Naive thymus-derived CD4-positive, alpha-beta T cell (primary cell): ENCODE data around the gene CST2. TPM values are rescaled to one million over a fixed set of nuclear protein-coding genes. Genes with fewer than 3 reads are reported as not detected.

Experiments
- ATAC-seq: fragments of 150-1000 bp; cut with Tn5 transposase; 2 replicates; pipeline ENCODE4 v1.10.0; 2021; ENCODE audit warnings: mild to moderate bottlenecking, moderate library complexity
- CTCF ChIA-PET: fragments of 350-600 bp; sonication (Branson Sonifier 250); formaldehyde crosslinking; loops from one replicate; lab custom pipeline; 2021; ENCODE audit warnings: antibody characterized with exemption; lab: Charles Lee
- POLR2A ChIA-PET: fragments of 350-600 bp; sonication (Branson Sonifier 250); formaldehyde crosslinking; loops from one replicate; lab custom pipeline; 2021; ENCODE audit warnings: antibody characterized with exemption, inconsistent platforms; lab: Charles Lee
- DNase-seq, 9 donors: peaks; one replicate each; pipeline versions ENCODE4 v3.0.0 to v3.0.0-alpha.2; 2020 to 2022; ENCODE audit warnings: mixed read lengths in 1 of 9
- H3K27ac ChIP-seq: one replicate; pipeline ENCODE4 v1.7.0; 2013; ENCODE audit warnings: mild to moderate bottlenecking, low read depth, low read length, moderate library complexity
- H3K27me3 ChIP-seq, 2 donors: one replicate each; pipeline ENCODE4 v1.7.0; 2013; ENCODE audit warnings: low read length in 2 of 2, mild to moderate bottlenecking in 2 of 2, moderate library complexity in 2 of 2; ENCODE audit not compliant: control insufficient read depth in 2 of 2, insufficient read depth in 2 of 2
- H3K36me3 ChIP-seq, 3 experiments: 1 replicate in 2 of 3; 2 replicates in 1 of 3; pipeline ENCODE4 v1.7.0; 2013; ENCODE audit warnings: low read length in 3 of 3, mild to moderate bottlenecking in 3 of 3, moderate library complexity in 1 of 3; ENCODE audit not compliant: insufficient read depth in 3 of 3, control insufficient read depth in 2 of 3
- H3K4me1 ChIP-seq, 2 donors: one replicate each; pipeline ENCODE4 v1.7.0; 2013; ENCODE audit warnings: low read length in 2 of 2, mild to moderate bottlenecking in 2 of 2, moderate library complexity in 1 of 2; ENCODE audit not compliant: control insufficient read depth in 2 of 2, insufficient read depth in 2 of 2
- H3K4me3 ChIP-seq: 2 replicates; pipeline ENCODE4 v1.7.0; 2013; ENCODE audit warnings: mild to moderate bottlenecking, low read length
- H3K9me3 ChIP-seq, 3 experiments: 1 replicate in 2 of 3; 2 replicates in 1 of 3; pipeline ENCODE4 v1.7.0; 2013; ENCODE audit warnings: low read length in 3 of 3; ENCODE audit not compliant: control insufficient read depth in 2 of 3
- H3K27ac Mint-ChIP-seq, 9 donors: one replicate each; pipeline ENCODE4 v1.8.0; 2020 to 2022; ENCODE audit warnings: mixed read lengths in 9 of 9, mild to moderate bottlenecking in 8 of 9, moderate library complexity in 5 of 9, inconsistent platforms in 2 of 9
- H3K27me3 Mint-ChIP-seq, 5 donors: one replicate each; pipeline ENCODE4 v1.8.0; 2021 to 2022; ENCODE audit warnings: mixed read lengths in 5 of 5, mild to moderate bottlenecking in 1 of 5
- H3K36me3 Mint-ChIP-seq, 5 donors: one replicate each; pipeline ENCODE4 v1.8.0; 2020 to 2022; ENCODE audit warnings: mixed read lengths in 5 of 5, mild to moderate bottlenecking in 3 of 5, inconsistent platforms in 1 of 5
- H3K4me1 Mint-ChIP-seq, 7 donors: one replicate each; pipeline ENCODE4 v1.8.0; 2020 to 2022; ENCODE audit warnings: mixed read lengths in 7 of 7, mild to moderate bottlenecking in 3 of 7, inconsistent platforms in 1 of 7
- H3K4me3 Mint-ChIP-seq, 10 donors: one replicate each; pipeline ENCODE4 v1.8.0; 2020 to 2022; ENCODE audit warnings: mild to moderate bottlenecking in 10 of 10, mixed read lengths in 10 of 10, moderate library complexity in 6 of 10, inconsistent platforms in 2 of 10
- H3K9me3 Mint-ChIP-seq, 11 donors: one replicate each; pipeline ENCODE4 v1.8.0; 2020 to 2022; ENCODE audit warnings: mixed read lengths in 11 of 11, mild to moderate bottlenecking in 4 of 11, inconsistent platforms in 1 of 11, moderate library complexity in 1 of 11
- intact Hi-C, 2 donors: fragments of 100-400 bp; cut with micrococcal nuclease; formaldehyde crosslinking; loops; one replicate each; pipeline ENCODE4 v1.15.1; 2023
- polyA plus RNA-seq, 2 donors: library from polyadenylated mRNA; unstranded; fragments of 300-500 nt; fragmentation: Illumina TruSeq; gene quantifications; one replicate each; pipeline ENCODE4 v1.2.3, GENCODE V29; 2021
- total RNA-seq, 6 experiments: library from RNA in 5 of 6; stranded (reverse) in 5 of 6; gene quantifications; 1 replicate in 5 of 6; 2 replicates in 1 of 6; pipeline ENCODE4 v1.2.3 and lab custom pipeline; 2021 to 2026

The CST2 gene
- total RNA-seq, result not detected
- polyA plus RNA-seq, result not detected
- total RNA-seq (lab: John Stamatoyannopoulos, UW), result not detected

DNA sequence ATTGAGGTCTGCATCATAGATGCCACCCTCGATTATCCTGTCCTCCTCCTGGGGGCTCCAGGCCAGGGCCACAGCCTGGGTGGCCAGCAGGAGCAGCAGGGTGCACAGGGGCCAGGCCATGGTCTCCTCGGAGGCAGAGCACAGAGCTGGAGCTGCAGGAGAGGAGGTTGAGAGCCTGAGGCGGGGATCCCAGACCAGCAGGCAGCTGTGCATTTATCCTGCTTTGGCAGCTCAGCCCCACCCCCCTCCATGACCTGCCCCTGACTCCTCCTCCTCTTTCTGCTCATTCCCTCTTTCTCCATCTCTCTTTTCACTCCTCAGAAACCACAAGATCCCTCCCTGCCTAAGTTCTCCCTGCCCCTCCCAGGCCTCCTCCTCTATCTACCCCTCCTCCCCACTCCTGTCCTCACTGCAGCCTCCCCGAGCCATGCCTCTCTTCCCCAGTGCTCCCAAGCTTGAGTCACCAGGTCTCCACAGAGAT, at the start of gene CST2:
CST2 (minus strand) TSS at position 189 of the 481 bp plus-strand sequence; CDS start at position 120, 69 bp downstream.
- Histone ChIP-seq H3K9me3 (no peaks in the 10 kb centered on the region), H3K27me3 (no peaks in the 10 kb centered on the region), H3K27ac (no peak within 1 kb of the TSS), H3K4me1 (no peaks in the 10 kb centered on the region), H3K4me3 (no peak within 1 kb of the TSS), H3K36me3 (no peaks in the 10 kb centered on the region)
- no peaks in the 10 kb centered on the region for H3K36me3 Mint-ChIP-seq
- ChIA-PET POLR2A (no interaction called here), CTCF (no interaction called here)
- H3K9me3 Mint-ChIP-seq, result no peaks in the 10 kb centered on the region
- H3K27me3 Mint-ChIP-seq, result peaks cover 0 to 28% (median 15%) of the 10 kb centered on the region in 5 donors
- intact Hi-C loops, result no loop called here
- no peak within 1 kb of the TSS for H3K27ac Mint-ChIP-seq
- DNase-seq (no peak), ATAC-seq (no peak)
- H3K4me3 Mint-ChIP-seq, result no peak within 1 kb of the TSS
- H3K4me1 Mint-ChIP-seq, result no peaks in the 10 kb centered on the region

GRCh38 chr20:23875606-23876237, 49.2 kb upstream of the CST2 start:
- intact Hi-C loops, result no loop called here
- Mint-ChIP-seq H3K4me1 (peaks cover 0 to 41% (median 14%) of the 10 kb centered on the region in 7 donors), H3K4me3 (no peak overlapping the region), H3K9me3 (no peaks in the 10 kb centered on the region), H3K27me3 (peaks cover 0 to 20% (median 9%) of the 10 kb centered on the region in 5 donors), H3K27ac (no peak overlapping the region), H3K36me3 (no peaks in the 10 kb centered on the region)
- H3K27me3 ChIP-seq, result no peaks in the 10 kb centered on the region
- no peak overlapping the region for H3K4me3 ChIP-seq
- H3K27ac ChIP-seq, result no peak overlapping the region
- CTCF ChIA-PET, result no interaction called here
- POLR2A ChIA-PET, result no interaction called here
- peaks cover 0 to 9% of the 10 kb centered on the region in 2 donors for H3K4me1 ChIP-seq
- no peaks in the 10 kb centered on the region for H3K36me3 ChIP-seq
- ATAC-seq, result no peak
- no peaks in the 10 kb centered on the region for H3K9me3 ChIP-seq
- DNase-seq, result no peak

DNA sequence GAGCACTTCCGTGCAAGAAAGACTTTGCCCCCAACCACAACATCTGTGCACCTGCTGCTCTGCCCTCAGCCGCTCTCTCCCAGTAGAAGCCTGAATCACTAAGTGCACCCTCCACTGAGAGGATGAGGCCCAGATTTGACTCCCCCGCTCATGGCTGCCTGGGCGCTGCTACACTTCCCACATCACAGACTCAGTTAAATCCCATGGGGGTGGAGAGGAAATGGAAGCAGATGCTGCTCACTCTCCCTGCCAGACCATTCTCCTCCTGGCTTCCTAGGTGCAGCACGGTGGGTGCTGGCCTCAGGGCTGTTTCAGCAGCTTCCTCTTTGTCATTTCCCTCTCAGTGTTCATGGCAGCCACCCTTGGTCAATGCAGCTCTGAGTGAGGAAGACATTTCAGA, 48.2 kb upstream of the CST2 start:
- intact Hi-C loops, result no loop called here

GRCh38 chr20:23873370-23874015, 47.0 kb upstream of the CST2 start:
- Mint-ChIP-seq H3K9me3 (no peaks in the 10 kb centered on the region), H3K27ac (peak overlapping the region in 2 of 9 donors; percentile 48 to 89), H3K4me3 (peak overlapping the region in 2 of 10 donors; percentile 26 to 39), H3K36me3 (no peaks in the 10 kb centered on the region), H3K4me1 (peaks cover 0 to 41% (median 14%) of the 10 kb centered on the region in 7 donors), H3K27me3 (peaks cover 7 to 34% (median 20%) of the 10 kb centered on the region in 5 donors)
- Histone ChIP-seq H3K36me3 (no peaks in the 10 kb centered on the region), H3K9me3 (no peaks in the 10 kb centered on the region), H3K27ac (no peak overlapping the region), H3K4me1 (peaks cover 0 to 9% of the 10 kb centered on the region in 2 donors), H3K27me3 (no peaks in the 10 kb centered on the region), H3K4me3 (no peak overlapping the region)
- ChIA-PET CTCF (no interaction called here), POLR2A (no interaction called here)
- intact Hi-C loops, result no loop called here
- ATAC-seq (peak; percentile 64), DNase-seq (peak in 3 of 9 donors; percentile 41 to 50 (median 45))

More for the DNA sequence above, 48.2 kb upstream of the CST2 start:
- Histone ChIP-seq H3K9me3 (no peaks in the 10 kb centered on the region), H3K27me3 (no peaks in the 10 kb centered on the region), H3K4me3 (no peak overlapping the region), H3K4me1 (peaks cover 0 to 9% of the 10 kb centered on the region in 2 donors), H3K36me3 (no peaks in the 10 kb centered on the region), H3K27ac (no peak overlapping the region)
- peak overlapping the region in 2 of 9 donors; percentile 68 to 89 for H3K27ac Mint-ChIP-seq
- CTCF ChIA-PET, result no interaction called here
- DNase-seq, result no peak
- no peaks in the 10 kb centered on the region for H3K36me3 Mint-ChIP-seq
- peaks cover under 1 to 23% (median 11%) of the 10 kb centered on the region in 5 donors for H3K27me3 Mint-ChIP-seq
- H3K4me1 Mint-ChIP-seq, result peaks cover 0 to 41% (median 14%) of the 10 kb centered on the region in 7 donors
- POLR2A ChIA-PET, result no interaction called here
- H3K9me3 Mint-ChIP-seq, result no peaks in the 10 kb centered on the region
- no peak overlapping the region for H3K4me3 Mint-ChIP-seq
- peak; percentile 31 for ATAC-seq

DNA sequence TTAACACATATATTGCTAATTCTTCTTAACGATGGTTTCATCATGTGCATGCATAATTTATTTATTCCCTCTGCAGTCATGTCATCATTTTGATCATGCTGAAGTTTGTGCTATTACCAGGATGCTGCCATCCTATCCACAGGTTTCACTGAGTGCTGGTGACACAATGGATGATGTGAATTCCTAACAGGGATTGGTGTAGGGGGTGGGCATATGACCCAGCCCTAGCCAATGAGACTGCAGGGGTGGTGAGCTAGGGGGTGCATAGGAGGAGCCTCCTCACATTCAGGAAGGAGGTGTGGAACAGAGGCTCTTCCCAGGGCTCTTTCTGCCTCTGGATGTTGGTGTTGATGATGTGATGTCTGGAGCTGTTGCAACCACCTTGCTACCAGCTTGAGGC, 45.5 kb upstream of the CST2 start:
- CTCF ChIA-PET, result no interaction called here
- Histone ChIP-seq H3K27me3 (no peaks in the 10 kb centered on the region), H3K9me3 (no peaks in the 10 kb centered on the region), H3K27ac (no peak overlapping the region), H3K4me3 (no peak overlapping the region), H3K4me1 (peaks cover 0 to 9% of the 10 kb centered on the region in 2 donors), H3K36me3 (no peaks in the 10 kb centered on the region)
- ATAC-seq, result no peak
- intact Hi-C loops, result no loop called here
- H3K4me3 Mint-ChIP-seq, result no peak overlapping the region
- H3K9me3 Mint-ChIP-seq, result no peaks in the 10 kb centered on the region
- H3K36me3 Mint-ChIP-seq, result no peaks in the 10 kb centered on the region
- H3K27me3 Mint-ChIP-seq, result peaks cover 14 to 44% (median 28%) of the 10 kb centered on the region in 5 donors
- POLR2A ChIA-PET, result no interaction called here
- peaks cover 0 to 37% (median 14%) of the 10 kb centered on the region in 7 donors for H3K4me1 Mint-ChIP-seq
- no peak for DNase-seq
- H3K27ac Mint-ChIP-seq, result peak overlapping the region in 1 of 9 donors; percentile 69

DNA sequence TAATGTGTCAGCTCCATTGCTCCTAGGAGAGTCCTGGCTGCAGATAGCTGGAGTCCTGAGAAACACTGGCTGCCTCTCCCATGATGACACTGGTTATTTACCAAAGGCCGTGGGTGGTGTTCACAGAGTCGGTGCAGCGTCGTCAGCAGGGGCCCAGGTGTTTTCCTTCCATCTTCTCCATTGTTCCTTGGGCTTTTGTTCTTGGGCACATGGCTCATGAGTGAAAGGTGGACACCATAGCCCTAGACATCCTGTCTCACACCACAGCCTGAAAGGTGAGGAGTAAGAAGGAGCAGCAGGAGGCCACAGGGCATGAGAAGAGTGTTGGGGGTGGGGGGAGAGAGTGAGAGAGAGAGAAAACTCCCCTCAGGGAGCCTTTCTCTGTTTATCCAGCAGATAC, 43.9 kb upstream of the CST2 start:
- Histone ChIP-seq H3K27ac (no peak overlapping the region), H3K4me3 (no peak overlapping the region), H3K36me3 (no peaks in the 10 kb centered on the region), H3K27me3 (no peaks in the 10 kb centered on the region), H3K4me1 (peaks cover 0 to 9% of the 10 kb centered on the region in 2 donors), H3K9me3 (no peaks in the 10 kb centered on the region)
- Mint-ChIP-seq H3K9me3 (no peaks in the 10 kb centered on the region), H3K27ac (peak overlapping the region in 1 of 9 donors; percentile 69), H3K27me3 (peaks cover 25 to 50% (median 30%) of the 10 kb centered on the region in 5 donors), H3K36me3 (no peaks in the 10 kb centered on the region), H3K4me1 (peaks cover 0 to 30% (median 14%) of the 10 kb centered on the region in 7 donors), H3K4me3 (no peak overlapping the region)
- ATAC-seq, result no peak
- ChIA-PET CTCF (no interaction called here), POLR2A (no interaction called here)
- DNase-seq, result no peak
- intact Hi-C loops, result no loop called here
